NCI-H226 (cell line): Measurements from ENCODE around the gene KANSL1L.
"Not testable (repeated sequence)": the region's sequence is repeated elsewhere in the genome, so short reads cannot be mapped to it uniquely, and the experiment has no call there.

Experiments
- DNase-seq: peaks from one replicate; pipeline ENCODE4 v3.0.0-alpha.2; 2015

KANSL1L gene, protein sequence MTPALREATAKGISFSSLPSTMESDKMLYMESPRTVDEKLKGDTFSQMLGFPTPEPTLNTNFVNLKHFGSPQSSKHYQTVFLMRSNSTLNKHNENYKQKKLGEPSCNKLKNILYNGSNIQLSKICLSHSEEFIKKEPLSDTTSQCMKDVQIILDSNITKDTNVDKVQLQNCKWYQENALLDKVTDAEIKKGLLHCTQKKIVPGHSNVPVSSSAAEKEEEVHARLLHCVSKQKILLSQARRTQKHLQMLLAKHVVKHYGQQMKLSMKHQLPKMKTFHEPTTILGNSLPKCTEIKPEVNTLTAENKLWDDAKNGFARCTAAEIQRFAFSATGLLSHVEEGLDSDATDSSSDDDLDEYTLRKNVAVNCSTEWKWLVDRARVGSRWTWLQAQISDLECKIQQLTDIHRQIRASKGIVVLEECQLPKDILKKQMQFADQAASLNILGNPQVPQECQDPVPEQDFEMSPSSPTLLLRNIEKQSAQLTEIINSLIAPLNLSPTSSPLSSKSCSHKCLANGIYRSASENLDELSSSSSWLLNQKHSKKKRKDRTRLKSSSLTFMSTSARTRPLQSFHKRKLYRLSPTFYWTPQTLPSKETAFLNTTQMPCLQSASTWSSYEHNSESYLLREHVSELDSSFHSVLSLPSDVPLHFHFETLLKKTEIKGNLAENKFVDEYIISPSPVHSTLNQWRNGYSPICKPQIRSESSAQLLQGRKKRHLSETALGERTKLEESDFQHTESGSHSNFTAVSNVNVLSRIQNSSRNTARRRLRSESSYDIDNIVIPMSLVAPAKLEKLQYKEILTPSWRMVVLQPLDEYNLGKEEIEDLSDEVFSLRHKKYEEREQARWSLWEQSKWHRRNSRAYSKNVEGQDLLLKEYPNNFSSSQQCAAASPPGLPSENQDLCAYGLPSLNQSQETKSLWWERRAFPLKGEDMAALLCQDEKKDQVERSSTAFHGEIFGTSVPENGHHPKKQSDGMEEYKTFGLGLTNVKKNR

DNA sequence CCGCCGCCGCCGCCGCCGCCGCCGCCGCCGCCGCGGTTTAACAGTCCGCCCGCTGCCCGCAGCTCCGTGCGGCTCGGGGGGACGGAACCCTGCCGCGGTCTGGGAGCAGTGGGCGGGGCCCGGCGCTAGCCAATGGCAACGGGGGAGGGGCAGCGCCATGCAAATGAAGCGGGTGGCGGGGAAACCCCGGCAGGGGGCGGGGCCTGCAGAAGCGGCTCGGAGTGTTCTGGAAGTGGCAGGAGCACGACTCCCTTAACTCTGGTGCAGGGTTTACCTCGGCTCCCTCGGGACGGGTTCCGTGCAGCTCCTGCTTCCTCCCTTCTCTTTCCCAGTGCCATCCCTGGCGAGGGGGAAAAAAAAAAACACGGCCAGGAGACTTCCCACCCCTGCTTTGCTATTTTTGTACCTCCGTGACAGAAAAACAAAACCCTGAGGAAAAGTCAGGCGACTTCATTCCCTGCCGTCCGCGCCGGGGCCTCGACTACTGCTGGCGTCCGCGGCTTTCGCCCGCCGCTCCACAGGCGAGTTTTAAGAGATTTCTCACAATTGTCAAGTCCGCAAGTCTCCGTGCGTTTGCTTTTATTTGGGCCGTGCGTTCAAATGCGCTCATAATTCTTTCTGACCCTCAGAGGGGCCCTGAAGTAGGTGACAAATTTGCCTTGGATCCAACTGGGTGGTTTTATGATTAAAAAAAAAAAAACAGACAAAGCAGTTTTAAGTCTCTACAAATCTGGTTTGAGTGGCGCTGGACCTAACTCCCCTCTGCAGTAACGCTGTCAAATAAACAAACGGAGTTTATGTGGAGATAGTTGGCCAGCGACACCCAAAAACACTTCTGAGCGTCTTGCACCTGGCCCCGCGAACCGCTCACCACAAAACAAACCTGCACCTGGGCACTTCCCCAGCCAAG is at the start of gene KANSL1L:
KANSL1L (minus strand) TSS at position 101 of the 910 bp plus-strand sequence. CDS start 16,827 bp downstream, outside the sequence.
- peak; percentile 71 for DNase-seq

DNA sequence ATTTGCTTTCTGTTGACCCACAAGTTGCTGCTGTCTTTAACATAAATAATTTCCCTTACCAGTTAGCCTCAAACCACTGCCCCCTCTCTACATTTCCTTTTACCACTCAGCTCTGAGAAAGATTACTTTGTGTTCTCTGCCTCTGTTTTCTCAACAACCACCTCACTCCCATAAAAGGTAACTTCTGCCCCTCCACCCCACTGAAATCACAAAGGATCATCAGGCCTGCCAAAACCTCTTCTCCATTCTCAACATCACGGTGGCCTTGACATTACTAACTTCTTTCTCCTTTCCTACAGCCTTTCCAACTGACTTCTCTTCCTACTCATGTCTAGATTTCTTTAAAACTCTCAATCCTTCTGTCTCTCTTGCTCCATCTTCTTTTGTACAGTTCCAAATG is 43.9 kb upstream of the KANSL1L start:
- no peak for DNase-seq

DNA sequence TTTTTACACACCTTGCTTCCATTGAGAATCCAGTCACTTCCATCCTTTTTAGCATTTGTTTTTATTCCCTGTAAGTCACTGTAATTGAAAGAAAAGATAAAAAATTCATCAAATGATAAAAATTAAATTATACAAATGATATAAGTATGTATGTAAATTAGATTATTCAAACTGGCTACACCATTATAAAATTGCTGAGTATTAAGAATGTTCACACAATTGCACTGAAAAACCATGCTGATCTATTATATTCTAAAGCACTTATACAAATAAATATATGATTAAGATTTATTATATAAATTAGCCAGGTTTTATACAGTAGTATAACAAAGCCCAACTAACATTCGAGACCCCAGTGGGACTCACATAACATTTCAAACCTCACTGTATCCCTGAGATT is 39.0 kb upstream of the KANSL1L start:
- DNase-seq = no peak

DNA sequence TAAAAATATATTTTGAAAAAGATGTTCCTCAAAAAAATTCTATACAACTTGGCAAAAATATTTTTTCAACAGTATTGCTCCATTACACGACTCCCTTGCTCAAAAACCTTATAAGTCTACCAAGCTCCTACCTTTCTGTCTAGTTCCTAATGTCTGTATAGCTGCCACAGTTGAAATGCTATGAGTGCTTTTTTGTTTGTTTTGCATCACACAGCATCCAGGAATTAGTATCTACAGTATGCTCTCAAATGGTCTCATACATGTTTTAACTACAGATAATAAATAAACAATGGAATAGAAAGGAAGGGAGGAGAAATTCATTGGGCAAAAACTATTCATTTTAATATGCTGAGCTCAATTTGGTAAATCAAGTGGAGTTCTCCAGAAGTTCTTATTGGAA is 36.7 kb upstream of the KANSL1L start:
- no peak for DNase-seq

DNA sequence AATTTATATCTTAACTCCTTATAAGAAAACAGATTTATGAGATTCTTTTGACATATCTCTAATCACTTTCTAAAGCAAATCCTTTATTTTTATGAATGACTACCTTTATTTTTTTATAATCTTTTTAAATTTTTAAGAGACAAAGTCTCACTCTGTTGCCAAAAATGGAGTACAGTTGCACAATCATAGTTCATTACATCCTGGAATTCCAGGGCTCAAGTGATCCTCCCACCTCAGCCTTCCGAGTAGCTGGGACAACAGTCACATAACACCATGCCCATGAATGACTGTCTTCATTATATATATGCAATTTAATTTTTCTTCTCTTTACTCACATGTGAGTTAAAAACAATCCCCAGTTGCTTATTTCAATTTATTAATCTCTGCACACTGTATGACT is 32.3 kb upstream of the KANSL1L start:
- no peak for DNase-seq

DNA sequence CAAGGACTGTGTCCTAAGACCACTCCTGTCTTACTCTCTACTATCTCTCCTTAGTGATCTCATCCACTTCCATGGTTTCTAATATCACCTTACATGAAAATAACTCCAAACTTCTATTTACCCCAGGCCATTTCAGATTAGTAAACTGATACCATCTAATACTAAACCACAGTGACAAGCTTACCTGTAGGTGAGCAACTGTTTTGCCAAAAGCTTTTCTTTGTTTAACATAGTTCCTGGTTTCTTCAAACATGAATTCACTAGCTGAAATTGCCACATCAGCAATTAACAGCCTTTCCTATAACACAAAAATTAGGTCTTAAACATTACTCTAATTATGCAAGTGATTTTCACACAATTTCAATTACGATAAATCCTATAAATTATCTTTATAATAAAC is 31.9 kb upstream of the KANSL1L start:
- DNase-seq = no peak

DNA sequence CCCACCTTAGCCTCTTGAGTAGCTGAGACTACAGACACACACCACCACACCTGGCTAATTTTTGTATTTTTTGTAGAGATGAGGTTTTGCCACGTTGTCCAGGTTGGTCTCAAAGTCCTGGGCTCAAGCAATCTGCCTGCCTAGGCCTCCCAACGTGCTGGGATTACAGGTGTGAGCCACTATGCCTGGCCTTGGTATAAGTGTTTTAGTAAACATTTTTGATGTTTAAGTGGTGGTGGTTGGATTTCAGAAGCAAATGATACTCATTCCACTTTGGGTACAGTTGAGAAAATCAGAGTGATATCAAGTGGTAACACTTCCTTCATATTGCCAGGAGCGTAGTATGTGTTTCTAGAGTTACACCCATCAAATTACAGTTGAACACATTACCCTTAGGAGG is 28.6 kb upstream of the KANSL1L start:
- no peak for DNase-seq

DNA sequence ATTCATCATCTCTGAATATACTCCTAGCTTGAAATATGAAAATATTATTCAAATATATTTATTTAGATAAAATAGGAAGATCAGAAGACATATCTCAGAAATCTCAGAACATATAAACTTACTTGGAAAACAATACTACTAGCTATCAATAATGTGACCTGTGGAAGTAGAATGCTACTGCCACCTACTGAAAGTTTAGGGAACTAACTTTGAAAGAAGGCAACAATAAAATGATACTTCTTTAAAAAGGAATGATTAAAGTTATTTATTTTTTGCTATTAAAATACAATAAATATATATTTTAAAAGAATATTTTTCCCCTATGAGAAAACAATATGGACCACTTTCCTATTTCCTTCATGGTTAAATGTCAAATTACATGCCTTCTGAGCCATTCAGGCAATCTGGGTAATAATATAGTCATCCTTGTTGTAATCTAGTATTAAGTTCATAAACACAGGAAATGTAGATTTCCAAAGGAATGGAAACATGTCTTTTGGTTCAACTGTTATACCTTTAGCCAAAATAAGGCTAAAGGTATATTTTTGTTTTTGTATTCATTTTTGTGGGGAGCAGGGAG is 28.1 kb upstream of the KANSL1L start:
- no peak for DNase-seq

DNA sequence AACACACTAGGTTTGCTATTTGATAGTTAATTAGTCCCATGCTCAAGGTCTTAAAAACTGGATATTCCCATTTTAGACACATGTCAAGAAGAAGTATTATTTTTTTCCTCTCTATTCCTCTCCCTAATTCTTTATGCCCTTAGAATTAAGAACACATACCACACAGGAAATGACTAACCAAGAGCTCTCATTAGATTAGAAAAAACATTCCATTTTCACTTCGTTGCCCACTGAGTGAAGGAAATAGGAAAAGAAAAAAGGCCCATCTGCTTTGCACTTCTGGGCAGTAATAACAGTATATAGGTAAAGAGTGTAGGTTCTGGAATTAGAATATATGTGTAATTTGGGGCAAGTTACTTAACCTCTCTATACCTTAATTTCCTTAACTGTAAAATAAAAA is 27.1 kb upstream of the KANSL1L start:
- peak; percentile 16 for DNase-seq

DNA sequence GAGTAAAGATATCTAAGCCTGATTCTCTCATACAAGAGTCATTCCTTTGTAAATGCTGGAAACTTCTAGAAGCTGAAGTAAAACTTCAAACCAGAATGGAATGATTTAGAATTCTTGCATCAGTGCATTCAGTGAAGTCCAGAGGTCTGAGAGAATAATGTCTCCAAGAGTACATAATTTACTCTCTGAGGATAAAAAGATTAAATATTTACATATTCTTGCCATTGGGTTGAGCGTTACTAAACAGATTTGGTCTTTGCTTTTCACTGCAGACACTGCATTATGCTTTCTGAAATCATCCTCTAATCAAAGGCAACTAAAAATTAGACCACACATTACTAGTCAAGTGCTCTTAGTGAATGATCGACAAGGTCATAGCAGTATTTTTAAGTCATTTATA is 26.5 kb upstream of the KANSL1L start:
- DNase-seq = no peak

DNA sequence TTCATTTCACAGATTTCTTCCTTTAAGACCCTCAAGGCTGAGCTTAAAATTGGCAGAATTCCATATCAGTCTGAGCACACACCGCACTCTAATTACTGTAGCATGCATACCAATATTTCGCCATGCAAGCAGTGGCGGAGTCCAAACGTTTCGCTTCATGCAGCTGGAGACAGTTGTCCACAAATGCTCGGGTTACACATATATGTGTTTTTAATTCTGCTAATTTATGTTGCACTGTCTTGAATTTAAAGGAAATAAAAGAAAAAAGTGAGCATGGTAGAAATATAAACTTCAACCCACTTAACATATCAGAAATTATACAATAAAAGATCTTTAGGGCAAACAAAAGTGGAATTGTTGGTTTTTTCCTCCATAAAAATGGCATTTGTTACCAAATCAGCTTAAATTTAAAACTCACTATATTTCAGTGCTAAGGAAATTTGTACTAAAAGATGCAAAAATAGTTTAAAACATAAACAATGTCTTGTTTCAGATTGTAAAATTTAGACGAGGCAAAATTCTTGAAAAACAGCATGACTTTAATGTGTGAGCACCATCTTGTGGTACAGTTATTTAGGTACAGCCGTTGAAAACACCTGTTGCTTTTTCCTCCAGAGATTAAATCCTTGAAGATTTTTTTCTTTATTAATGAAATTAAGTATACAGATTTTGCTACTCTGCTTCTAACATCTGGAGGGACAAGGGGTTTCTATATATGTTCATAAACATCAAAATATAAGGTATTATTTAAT is 24.1 kb upstream of the KANSL1L start:
- no peak for DNase-seq

DNA sequence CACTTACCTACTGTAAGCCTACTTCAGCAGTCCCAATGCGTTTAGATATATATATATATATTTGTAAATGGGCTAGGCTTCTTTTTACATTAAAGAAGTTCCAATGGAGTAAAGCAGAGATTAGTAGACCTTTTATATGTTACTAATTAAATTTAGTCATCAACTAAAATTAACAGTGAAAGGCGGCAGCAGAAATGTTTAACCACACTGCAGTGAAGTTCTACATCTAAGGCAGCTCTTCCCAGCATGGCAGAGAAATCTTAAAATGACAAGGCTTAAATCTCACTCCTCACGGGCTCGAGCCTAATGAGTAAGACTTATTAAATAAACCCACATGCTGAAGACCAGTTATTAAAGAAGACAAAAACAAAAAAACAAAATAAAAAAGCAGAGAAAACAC is 19.1 kb upstream of the KANSL1L start:
- DNase-seq = no peak

DNA sequence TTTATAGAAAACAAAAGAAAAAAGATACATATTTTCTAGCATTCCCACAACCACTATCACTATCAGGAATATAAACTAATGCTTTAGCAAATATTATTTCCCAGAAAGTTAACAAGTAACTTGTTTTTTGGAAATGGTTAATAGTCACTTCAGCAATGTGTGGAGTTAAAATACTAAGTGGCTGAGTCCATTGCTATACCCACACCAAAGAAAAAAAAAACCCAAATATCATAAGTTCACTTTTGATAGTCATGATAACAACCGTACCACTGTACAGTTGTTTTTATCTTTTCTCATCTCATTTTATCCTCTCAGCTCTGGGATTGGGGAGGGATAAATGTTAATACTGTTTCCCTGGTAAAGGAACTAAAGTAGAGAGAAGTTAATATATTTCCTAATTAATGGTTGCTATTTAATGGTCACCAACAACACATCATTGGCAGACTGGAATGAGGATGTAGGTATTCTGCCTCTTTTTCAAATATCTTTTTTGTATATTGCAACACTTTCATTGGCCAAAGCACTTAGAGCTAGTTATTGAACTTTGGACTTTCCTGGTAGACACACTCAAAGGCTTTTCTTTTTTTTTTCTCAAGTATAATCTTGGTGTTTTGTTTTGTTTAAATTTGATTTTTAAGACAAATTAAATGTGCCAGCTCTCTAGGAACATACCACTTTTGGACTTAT is 18.4 kb upstream of the KANSL1L start:
- DNase-seq = no peak

DNA sequence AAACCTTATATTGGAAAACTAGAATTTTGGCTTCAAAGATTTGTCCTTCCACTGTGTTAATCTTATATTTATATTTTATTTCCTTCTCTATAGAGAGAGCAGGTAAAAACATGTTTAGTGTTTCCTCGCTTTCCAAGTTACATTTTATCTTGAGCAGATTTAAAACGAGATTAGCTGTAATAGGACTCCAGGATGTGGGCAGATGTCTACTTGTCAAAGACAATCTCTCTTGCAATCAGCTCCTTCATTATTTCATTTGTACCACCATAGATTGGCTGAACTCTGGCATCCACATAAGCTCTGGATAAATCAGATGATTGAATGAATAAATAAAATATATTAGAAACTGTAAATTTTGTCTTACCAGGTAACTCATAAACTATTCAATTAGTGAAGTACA is 17.5 kb upstream of the KANSL1L start:
- DNase-seq = no peak

DNA sequence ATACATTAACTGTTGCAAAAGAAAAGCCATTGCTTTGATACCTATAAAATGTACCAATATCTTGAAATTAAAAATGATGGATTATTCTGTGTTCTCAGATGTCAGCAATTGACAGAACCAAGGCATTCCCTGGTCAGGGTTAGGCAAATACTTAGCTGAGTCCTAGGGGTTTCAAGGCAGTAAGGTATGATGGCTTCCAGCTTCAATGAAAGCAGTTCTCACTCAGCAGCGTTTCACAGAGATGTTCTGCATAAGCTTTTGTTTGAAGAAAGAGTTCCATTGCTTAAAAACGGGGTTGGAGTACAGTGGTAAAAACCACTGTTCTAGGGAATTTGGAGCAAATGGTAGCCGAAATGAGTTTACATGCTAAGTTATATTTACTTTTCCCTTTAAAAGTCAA is 17.0 kb upstream of the KANSL1L start:
- DNase-seq = no peak

DNA sequence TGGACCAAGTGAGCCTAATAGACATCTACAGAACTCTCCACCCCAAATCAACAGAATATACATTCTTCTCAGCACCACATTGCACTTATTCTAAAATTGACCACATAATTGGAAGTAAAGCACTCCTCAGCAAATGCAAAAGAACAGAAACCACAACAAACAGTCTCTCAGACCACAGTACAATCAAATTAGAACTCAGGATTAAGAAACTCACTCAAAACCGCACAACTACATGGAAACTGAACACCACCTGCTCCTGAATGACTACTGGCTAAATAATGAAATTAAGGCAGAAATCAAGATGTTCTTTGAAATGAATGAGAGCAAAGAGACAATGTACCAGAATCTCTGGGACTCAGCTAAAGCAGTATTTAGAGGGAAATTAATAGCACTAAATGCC is 12.7 kb upstream of the KANSL1L start:
- DNase-seq = not testable (repeated sequence)

DNA sequence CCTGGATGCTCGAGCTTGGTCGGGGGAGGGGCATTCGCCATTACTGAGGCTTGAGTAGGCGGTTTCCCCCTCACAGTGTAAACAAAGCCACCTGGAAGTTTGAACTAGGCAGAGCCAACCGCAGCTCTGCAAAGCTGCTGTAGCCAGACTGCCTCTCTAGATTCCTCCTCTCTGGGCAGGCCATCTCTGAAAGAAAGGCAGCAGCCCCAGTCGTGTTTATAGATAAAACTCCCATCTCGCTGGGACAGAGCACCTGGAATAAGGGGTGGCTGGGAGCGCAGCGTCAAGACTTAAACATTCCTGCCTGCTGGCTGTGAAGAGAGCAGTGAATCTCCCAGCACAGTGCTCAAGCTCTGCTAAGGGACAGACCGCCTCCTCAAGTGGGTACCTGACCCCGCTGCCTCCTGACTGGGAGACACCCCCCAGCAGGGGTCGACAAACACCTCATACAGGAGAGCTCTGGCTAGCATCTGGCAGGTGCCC is 10.4 kb upstream of the KANSL1L start:
- DNase-seq = not testable (repeated sequence)

DNA sequence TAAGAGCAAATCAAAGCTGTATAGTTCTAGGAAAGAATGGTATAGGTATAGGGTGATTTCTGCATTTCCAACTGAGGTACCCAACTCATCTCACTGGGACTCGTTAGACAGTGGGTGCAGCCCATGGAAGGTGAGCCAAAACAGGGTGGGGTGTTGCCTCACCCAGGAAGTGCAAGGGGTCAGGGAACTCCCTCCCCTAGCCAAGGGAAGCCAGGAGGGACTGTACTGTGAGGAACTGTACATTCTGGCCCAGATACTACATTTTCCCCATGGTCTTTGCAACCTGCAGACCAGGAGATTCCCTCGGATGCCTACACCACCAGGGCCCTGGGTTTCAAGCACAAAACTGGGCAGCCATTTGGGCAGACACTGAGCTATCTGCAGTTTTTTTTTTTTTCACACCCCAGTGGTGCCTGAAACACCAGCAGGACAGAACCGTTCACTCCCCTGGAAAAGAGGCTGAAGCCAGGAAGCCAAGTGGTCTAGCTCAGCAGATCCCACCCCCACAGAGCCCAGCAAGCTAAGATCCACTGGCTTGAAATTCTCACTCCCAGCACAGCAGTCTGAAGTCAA is 9.9 kb upstream of the KANSL1L start:
- DNase-seq = not testable (repeated sequence)

DNA sequence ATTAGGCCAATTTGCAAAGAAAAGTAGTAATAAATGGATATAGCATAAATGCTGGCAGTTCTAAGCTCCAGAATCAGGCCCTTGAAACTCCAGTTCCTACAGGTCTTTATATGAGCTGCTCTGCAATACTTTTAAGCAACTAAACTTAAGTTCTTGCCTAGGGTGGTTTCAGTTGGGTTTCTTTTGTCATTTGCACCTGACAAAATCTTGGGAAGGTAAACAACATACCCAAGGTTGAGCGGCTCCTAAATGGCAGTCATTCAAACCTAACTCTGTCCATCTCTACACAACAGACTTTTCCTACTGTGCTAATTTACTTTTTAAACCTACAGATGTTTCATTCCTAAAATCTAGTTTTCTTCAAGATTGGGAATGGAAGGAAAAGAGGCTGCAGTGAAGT is 9.3 kb upstream of the KANSL1L start:
- DNase-seq = no peak

DNA sequence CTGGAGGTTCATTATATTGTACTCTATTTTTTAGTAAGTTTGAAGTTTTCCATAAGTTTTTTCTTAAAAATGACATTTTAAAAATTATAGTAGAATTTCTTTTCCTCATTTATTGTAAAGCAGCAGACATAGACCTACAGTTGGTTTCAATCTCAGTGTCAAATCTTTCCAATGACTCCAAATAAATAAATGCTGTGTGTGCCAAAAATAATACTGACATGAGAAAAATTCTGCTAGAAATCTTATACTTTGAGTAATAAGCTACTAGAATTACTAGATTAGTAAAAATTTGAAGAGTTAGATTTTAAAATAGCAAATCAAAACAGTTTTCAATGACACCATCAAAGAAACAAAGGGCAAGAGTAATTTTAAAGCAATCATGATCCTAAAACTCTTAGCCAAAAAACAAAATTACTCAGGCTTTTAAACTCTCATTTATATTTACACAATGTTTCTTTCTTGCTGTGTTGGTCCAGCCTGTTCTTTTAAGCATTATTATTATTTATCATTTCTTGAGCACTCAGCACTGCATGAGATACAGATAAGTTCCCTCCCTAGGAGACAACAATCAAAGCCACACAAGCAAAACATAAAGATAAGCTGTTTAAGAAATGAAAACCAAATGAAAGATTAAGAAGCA is 8.3 kb upstream of the KANSL1L start:
- no peak for DNase-seq
